Nephron (organoid): ENCODE results near the gene ZNF37A.

Source experiments
- H3K27ac Mint-ChIP-seq, 3 experiments: 2 replicates each; pipeline ENCODE4 v1.8.0; 2020; ENCODE audit warnings: mixed read lengths in 3 of 3, mild to moderate bottlenecking in 2 of 3, moderate library complexity in 1 of 3
- H3K27me3 Mint-ChIP-seq: 2 replicates; pipeline ENCODE4 v1.8.0; 2021; ENCODE audit warnings: low read depth, mild to moderate bottlenecking, moderate library complexity, mixed read lengths
- H3K36me3 Mint-ChIP-seq: 2 replicates; pipeline ENCODE4 v1.8.0; 2020; ENCODE audit warnings: low read depth, mixed read lengths
- H3K4me1 Mint-ChIP-seq: 2 replicates; pipeline ENCODE4 v1.8.0; 2020; ENCODE audit warnings: mixed read lengths
- H3K4me3 Mint-ChIP-seq, 3 experiments: 2 replicates each; pipeline ENCODE4 v1.8.0; 2020; ENCODE audit warnings: mild to moderate bottlenecking in 3 of 3, mixed read lengths in 3 of 3, moderate library complexity in 2 of 3
- H3K9me3 Mint-ChIP-seq: 2 replicates; pipeline ENCODE4 v1.8.0; 2020; ENCODE audit warnings: mixed read lengths
- CTCF ChIP-seq, 3 experiments: fragments of 200-600 bp; sonication (generic); IDR thresholded peaks; one replicate each; pipeline ENCODE4 v1.5.0; 2021; ENCODE audit warnings: antibody characterized with exemption in 3 of 3; ENCODE audit not compliant: unreplicated experiment in 3 of 3

The ZNF37A gene

DNA sequence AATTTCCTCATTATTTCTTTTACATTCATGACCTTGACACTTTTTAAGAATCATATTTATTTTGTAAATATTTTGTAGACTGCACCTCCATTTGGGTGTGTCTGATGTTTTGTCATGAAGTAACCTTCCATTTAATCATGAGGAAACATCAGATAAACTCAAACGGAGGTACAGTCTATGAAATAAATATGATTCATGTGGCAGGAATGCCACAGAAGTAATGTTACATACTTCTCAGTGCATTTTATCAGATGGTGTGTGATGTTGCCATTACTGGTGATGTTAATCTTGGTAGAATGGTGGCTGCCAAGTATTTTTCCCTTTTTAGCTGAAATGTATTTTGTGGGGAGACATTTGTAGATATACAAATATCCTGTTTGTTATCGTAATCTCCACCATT, 64.9 kb downstream of the ZNF37A start:
- Mint-ChIP-seq H3K36me3 (peaks cover 3% of the 10 kb centered on the region), H3K9me3 (peaks cover 53% of the 10 kb centered on the region), H3K4me1 (no peaks in the 10 kb centered on the region), H3K4me3 (no peak overlapping the region), H3K27ac (no peak overlapping the region), H3K27me3 (no peaks in the 10 kb centered on the region)
- no peak for TF ChIP-seq CTCF (IDR thresholded peaks at IDR 0.05; ENCODE audit: unreplicated experiment in 3 of 3)

GRCh38 chr10:38163617-38164016, 69.5 kb downstream of the ZNF37A start:
- Mint-ChIP-seq H3K9me3 (peaks cover 54% of the 10 kb centered on the region), H3K4me1 (no peaks in the 10 kb centered on the region), H3K36me3 (peaks cover 3% of the 10 kb centered on the region), H3K27me3 (no peaks in the 10 kb centered on the region), H3K27ac (no peak overlapping the region), H3K4me3 (no peak overlapping the region)
- no peak for TF ChIP-seq CTCF (IDR thresholded peaks at IDR 0.05; ENCODE audit: unreplicated experiment in 3 of 3)

GRCh38 chr10:38174336-38174735, 80.2 kb downstream of the ZNF37A start:
- H3K27me3 Mint-ChIP-seq = no peaks in the 10 kb centered on the region
- H3K4me1 Mint-ChIP-seq = no peaks in the 10 kb centered on the region
- no peak overlapping the region for H3K27ac Mint-ChIP-seq
- H3K9me3 Mint-ChIP-seq = peaks cover 45% of the 10 kb centered on the region
- H3K4me3 Mint-ChIP-seq = no peak overlapping the region
- no peaks in the 10 kb centered on the region for H3K36me3 Mint-ChIP-seq
- no peak for TF ChIP-seq CTCF (IDR thresholded peaks at IDR 0.05; ENCODE audit: unreplicated experiment in 3 of 3)

DNA sequence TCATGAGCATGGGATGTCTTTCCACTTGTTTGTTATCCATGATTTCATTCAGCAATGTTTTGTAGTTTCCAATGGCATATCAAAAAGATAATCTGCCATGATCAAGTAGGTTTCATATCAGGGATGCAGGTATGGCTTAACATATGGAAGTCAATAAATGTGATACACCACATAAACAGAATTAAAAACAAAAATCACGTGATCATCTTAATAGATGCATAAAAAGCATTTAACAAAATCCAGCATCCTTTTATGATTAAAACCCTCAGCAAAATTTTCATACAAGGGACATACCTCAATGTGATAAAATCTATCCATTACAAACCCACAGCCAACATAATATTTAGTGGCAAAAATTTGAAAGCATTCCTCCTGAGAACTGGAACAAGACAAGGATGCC, 90.3 kb downstream of the ZNF37A start:
- no peaks in the 10 kb centered on the region for H3K27me3 Mint-ChIP-seq
- no peak overlapping the region for H3K4me3 Mint-ChIP-seq
- TF ChIP-seq CTCF (IDR thresholded peaks at IDR 0.05; ENCODE audit: unreplicated experiment in 3 of 3) = no peak
- no peaks in the 10 kb centered on the region for H3K36me3 Mint-ChIP-seq
- no peaks in the 10 kb centered on the region for H3K4me1 Mint-ChIP-seq
- no peak overlapping the region for H3K27ac Mint-ChIP-seq
- peaks cover 38% of the 10 kb centered on the region for H3K9me3 Mint-ChIP-seq
